GM23338 (cell line): Measurements from ENCODE around the gene SUGCT.

Experiments used
- CTCF ChIP-seq, 2 experiments: fragments of 200-600 bp in 1 of 2; sonication (generic) in 1 of 2; conservative IDR thresholded peaks; 2 replicates each; pipeline versions ENCODE4 v1.5.1 to v1.6.1; 2016 to 2017; ENCODE audit warnings: antibody characterized with exemption in 2 of 2, low read depth in 2 of 2, mild to moderate bottlenecking in 2 of 2, moderate library complexity in 1 of 2
- EZH2 ChIP-seq: fragments of 200-600 bp; sonication (generic); IDR thresholded peaks from one replicate; pipeline ENCODE4 v1.8.0; 2017; ENCODE audit warnings: antibody characterized with exemption, mild to moderate bottlenecking, low read depth; ENCODE audit not compliant: unreplicated experiment
- POLR2AphosphoS5 ChIP-seq: IDR thresholded peaks from 2 replicates; pipeline ENCODE4 v1.6.1; 2016; ENCODE audit warnings: antibody characterized with exemption, low read depth
- REST ChIP-seq: IDR thresholded peaks from one replicate; pipeline ENCODE4 v1.6.1; 2018; ENCODE audit warnings: antibody characterized with exemption; ENCODE audit not compliant: unreplicated experiment

GRCh38 chr7:40599836-40600235 is 465.0 kb downstream of the SUGCT start:
- no peak for TF ChIP-seq CTCF (conservative IDR thresholded peaks at IDR 0.05; ENCODE audit: low read depth in 2 of 2)
- no peak for TF ChIP-seq REST
- no peak for TF ChIP-seq EZH2
- no peak for TF ChIP-seq POLR2AphosphoS5
